Measurements from ENCODE around the gene MAP6D1. TPM values are rescaled to one million over a fixed set of nuclear protein-coding genes. Genes with fewer than 3 reads are reported as not detected.

MAP6D1 gene
- total RNA-seq: 1.1 and 2.9 TPM in 2 replicates

GRCh38 chr3:183825456-183826161, at the start of gene MAP6D1:
MAP6D1 (minus strand) TSS chr3:183825577; CDS start chr3:183825547, 30 bp downstream.
- Mint-ChIP-seq H3K9me3 (no peaks in the 10 kb centered on the region), H3K4me3 (ENCODE audit: low read depth) (peak within 1 kb of the TSS; percentile 78), H3K27me3 (ENCODE audit: low read depth) (peaks cover 11% of the 10 kb centered on the region), H3K36me3 (ENCODE audit: low read depth) (peaks cover 14% of the 10 kb centered on the region), H3K4me1 (ENCODE audit: low read depth) (peaks cover 10% of the 10 kb centered on the region), H3K27ac (no peak within 1 kb of the TSS)
- peak; percentile 16 for DNase-seq (ENCODE audit: low spot score)
- intact Hi-C loops (cut with micrococcal nuclease): loop anchor here (2.0 kb wide), 1 partner anchor 59 kb away; the partner anchor contains the start of gene PARL

- intact Hi-C loops (cut with micrococcal nuclease): no loop called here
- peaks cover 17% of the 10 kb centered on the region for H3K36me3 Mint-ChIP-seq (ENCODE audit: low read depth)
- no peak overlapping the region for H3K27ac Mint-ChIP-seq
- H3K4me3 Mint-ChIP-seq (ENCODE audit: low read depth): no peak overlapping the region
- H3K27me3 Mint-ChIP-seq (ENCODE audit: low read depth): no peaks in the 10 kb centered on the region
- H3K9me3 Mint-ChIP-seq: no peaks in the 10 kb centered on the region
- H3K4me1 Mint-ChIP-seq (ENCODE audit: low read depth): peaks cover 21% of the 10 kb centered on the region
- no peak for DNase-seq (ENCODE audit: low spot score)
Measured at GRCh38 chr3:183873914-183874313, 48.5 kb upstream of the MAP6D1 start.

- DNase-seq (ENCODE audit: low spot score): no peak
- intact Hi-C loops (cut with micrococcal nuclease): no loop called here
- H3K27ac Mint-ChIP-seq: no peak overlapping the region
- peaks cover 16% of the 10 kb centered on the region for H3K36me3 Mint-ChIP-seq (ENCODE audit: low read depth)
- H3K4me3 Mint-ChIP-seq (ENCODE audit: low read depth): no peak overlapping the region
- H3K9me3 Mint-ChIP-seq: no peaks in the 10 kb centered on the region
- H3K4me1 Mint-ChIP-seq (ENCODE audit: low read depth): peaks cover 10% of the 10 kb centered on the region
- H3K27me3 Mint-ChIP-seq (ENCODE audit: low read depth): no peaks in the 10 kb centered on the region
Measured at GRCh38 chr3:183871541-183871940, 46.2 kb upstream of the MAP6D1 start.

- no peak for DNase-seq (ENCODE audit: low spot score)
- no peak overlapping the region for H3K27ac Mint-ChIP-seq
- peaks cover 18% of the 10 kb centered on the region for H3K36me3 Mint-ChIP-seq (ENCODE audit: low read depth)
- H3K4me3 Mint-ChIP-seq (ENCODE audit: low read depth): no peak overlapping the region
- no peaks in the 10 kb centered on the region for H3K27me3 Mint-ChIP-seq (ENCODE audit: low read depth)
- intact Hi-C loops (cut with micrococcal nuclease): no loop called here
- H3K9me3 Mint-ChIP-seq: no peaks in the 10 kb centered on the region
- H3K4me1 Mint-ChIP-seq (ENCODE audit: low read depth): peaks cover 10% of the 10 kb centered on the region
Measured at GRCh38 chr3:183870563-183870962, 45.2 kb upstream of the MAP6D1 start.

- DNase-seq (ENCODE audit: low spot score): no peak
- no peaks in the 10 kb centered on the region for H3K27me3 Mint-ChIP-seq (ENCODE audit: low read depth)
- intact Hi-C loops (cut with micrococcal nuclease): no loop called here
- peaks cover 29% of the 10 kb centered on the region for H3K36me3 Mint-ChIP-seq (ENCODE audit: low read depth)
- no peak overlapping the region for H3K4me3 Mint-ChIP-seq (ENCODE audit: low read depth)
- H3K27ac Mint-ChIP-seq: no peak overlapping the region
- no peaks in the 10 kb centered on the region for H3K9me3 Mint-ChIP-seq
- H3K4me1 Mint-ChIP-seq (ENCODE audit: low read depth): peaks cover 10% of the 10 kb centered on the region
Measured at GRCh38 chr3:183868796-183869195, 43.4 kb upstream of the MAP6D1 start.

GRCh38 chr3:183862610-183863009, 37.2 kb upstream of the MAP6D1 start:
- Mint-ChIP-seq H3K4me3 (ENCODE audit: low read depth) (no peak overlapping the region), H3K9me3 (no peaks in the 10 kb centered on the region), H3K36me3 (ENCODE audit: low read depth) (peaks cover 53% of the 10 kb centered on the region), H3K4me1 (ENCODE audit: low read depth) (no peaks in the 10 kb centered on the region), H3K27me3 (ENCODE audit: low read depth) (no peaks in the 10 kb centered on the region), H3K27ac (no peak overlapping the region)
- DNase-seq (ENCODE audit: low spot score): no peak
- intact Hi-C loops (cut with micrococcal nuclease): no loop called here

- peaks cover 4% of the 10 kb centered on the region for H3K4me1 Mint-ChIP-seq (ENCODE audit: low read depth)
- no peaks in the 10 kb centered on the region for H3K27me3 Mint-ChIP-seq (ENCODE audit: low read depth)
- no peak overlapping the region for H3K4me3 Mint-ChIP-seq (ENCODE audit: low read depth)
- intact Hi-C loops (cut with micrococcal nuclease): no loop called here
- DNase-seq (ENCODE audit: low spot score): no peak
- H3K9me3 Mint-ChIP-seq: no peaks in the 10 kb centered on the region
- H3K36me3 Mint-ChIP-seq (ENCODE audit: low read depth): peaks cover 63% of the 10 kb centered on the region
- no peak overlapping the region for H3K27ac Mint-ChIP-seq
Measured at GRCh38 chr3:183857863-183858262, 32.5 kb upstream of the MAP6D1 start.

- Mint-ChIP-seq H3K36me3 (ENCODE audit: low read depth) (peaks cover 62% of the 10 kb centered on the region), H3K4me1 (ENCODE audit: low read depth) (peaks cover 4% of the 10 kb centered on the region), H3K27me3 (ENCODE audit: low read depth) (no peaks in the 10 kb centered on the region), H3K9me3 (no peaks in the 10 kb centered on the region), H3K4me3 (ENCODE audit: low read depth) (no peak overlapping the region), H3K27ac (no peak overlapping the region)
- intact Hi-C loops (cut with micrococcal nuclease): no loop called here
- no peak for DNase-seq (ENCODE audit: low spot score)
Measured at GRCh38 chr3:183854318-183855035, 29.1 kb upstream of the MAP6D1 start.

- DNase-seq (ENCODE audit: low spot score): no peak
- Mint-ChIP-seq H3K9me3 (no peaks in the 10 kb centered on the region), H3K27ac (peak overlapping the region; percentile 33), H3K4me3 (ENCODE audit: low read depth) (no peak overlapping the region), H3K4me1 (ENCODE audit: low read depth) (peaks cover 11% of the 10 kb centered on the region), H3K36me3 (ENCODE audit: low read depth) (peaks cover 69% of the 10 kb centered on the region), H3K27me3 (ENCODE audit: low read depth) (no peaks in the 10 kb centered on the region)
- intact Hi-C loops (cut with micrococcal nuclease): no loop called here
Measured at GRCh38 chr3:183845608-183846288, 20.4 kb upstream of the MAP6D1 start.

GRCh38 chr3:183845090-183845489, 19.7 kb upstream of the MAP6D1 start:
- intact Hi-C loops (cut with micrococcal nuclease): no loop called here
- H3K27ac Mint-ChIP-seq: peak overlapping the region; percentile 33
- H3K4me3 Mint-ChIP-seq (ENCODE audit: low read depth): no peak overlapping the region
- peaks cover 11% of the 10 kb centered on the region for H3K4me1 Mint-ChIP-seq (ENCODE audit: low read depth)
- no peaks in the 10 kb centered on the region for H3K27me3 Mint-ChIP-seq (ENCODE audit: low read depth)
- DNase-seq (ENCODE audit: low spot score): no peak
- H3K36me3 Mint-ChIP-seq (ENCODE audit: low read depth): peaks cover 67% of the 10 kb centered on the region
- H3K9me3 Mint-ChIP-seq: no peaks in the 10 kb centered on the region

GRCh38 chr3:183844606-183845005, 19.2 kb upstream of the MAP6D1 start:
- intact Hi-C loops (cut with micrococcal nuclease): loop anchor here (1.0 kb wide), 1 partner anchor 40 kb away; the partner anchor contains the start of gene PARL
- Mint-ChIP-seq H3K36me3 (ENCODE audit: low read depth) (peaks cover 68% of the 10 kb centered on the region), H3K4me3 (ENCODE audit: low read depth) (no peak overlapping the region)

GRCh38 chr3:183839751-183840150, 14.4 kb upstream of the MAP6D1 start:
- DNase-seq (ENCODE audit: low spot score): no peak
- no peaks in the 10 kb centered on the region for H3K9me3 Mint-ChIP-seq
- peaks cover 4% of the 10 kb centered on the region for H3K4me1 Mint-ChIP-seq (ENCODE audit: low read depth)
- intact Hi-C loops (cut with micrococcal nuclease): no loop called here
- H3K36me3 Mint-ChIP-seq (ENCODE audit: low read depth): peaks cover 54% of the 10 kb centered on the region
- H3K27me3 Mint-ChIP-seq (ENCODE audit: low read depth): no peaks in the 10 kb centered on the region
- no peak overlapping the region for H3K4me3 Mint-ChIP-seq (ENCODE audit: low read depth)
- H3K27ac Mint-ChIP-seq: no peak overlapping the region

More at GRCh38 chr3:183844606-183845005, 19.2 kb upstream of the MAP6D1 start:
- Mint-ChIP-seq H3K27me3 (ENCODE audit: low read depth) (no peaks in the 10 kb centered on the region), H3K4me1 (ENCODE audit: low read depth) (peaks cover 11% of the 10 kb centered on the region), H3K27ac (peak overlapping the region; percentile 59), H3K9me3 (no peaks in the 10 kb centered on the region)
- no peak for DNase-seq (ENCODE audit: low spot score)

- intact Hi-C loops (cut with micrococcal nuclease): no loop called here
- no peak overlapping the region for H3K27ac Mint-ChIP-seq
- no peaks in the 10 kb centered on the region for H3K4me1 Mint-ChIP-seq (ENCODE audit: low read depth)
- H3K4me3 Mint-ChIP-seq (ENCODE audit: low read depth): no peak overlapping the region
- DNase-seq (ENCODE audit: low spot score): no peak
- no peaks in the 10 kb centered on the region for H3K9me3 Mint-ChIP-seq
- H3K36me3 Mint-ChIP-seq (ENCODE audit: low read depth): peaks cover 51% of the 10 kb centered on the region
- H3K27me3 Mint-ChIP-seq (ENCODE audit: low read depth): no peaks in the 10 kb centered on the region
Measured at GRCh38 chr3:183837894-183838293, 12.5 kb upstream of the MAP6D1 start.

All from activated T-helper 2 cell treated with anti-CD3 and anti-CD28 coated beads, Interferon-gamma antibody, Interleukin-2, Interleukin-4, amounts not matched to agents 10 μg/mL and 5 μg/mL and 100 μg/mL, durations not matched to agents 14 hours and 24 hours and 36 hours (primary cell).